T-helper 17 cell (primary cell): ENCODE data around the gene FAHD2B. TPM values are rescaled to one million over a fixed set of nuclear protein-coding genes. Genes with fewer than 3 reads are reported as not detected.
"Not testable (repeated sequence)": the region's sequence is repeated elsewhere in the genome, so short reads cannot be mapped to it uniquely, and the experiment has no call there.

Experiments used
- ATAC-seq: fragments of 150-1000 bp; cut with Tn5 transposase; 2 replicates; pipeline ENCODE4 v1.10.0; 2021; ENCODE audit warnings: mild to moderate bottlenecking, moderate library complexity
- DNase-seq, 3 donors: peaks; one replicate each; pipeline versions ENCODE4 v3.0.0 to v3.0.0-alpha.2; 2020 to 2021
- H3K9me3 ChIP-seq: one replicate; pipeline ENCODE4 v1.7.0; 2013; ENCODE audit warnings: low read length, mild to moderate bottlenecking; ENCODE audit not compliant: control insufficient read depth, poor library complexity, severe bottlenecking
- H3K27ac Mint-ChIP-seq: one replicate; pipeline ENCODE4 v1.8.0; 2022; ENCODE audit warnings: mild to moderate bottlenecking, moderate library complexity, mixed read lengths
- H3K27me3 Mint-ChIP-seq: one replicate; pipeline ENCODE4 v1.8.0; 2022; ENCODE audit warnings: mixed read lengths
- H3K36me3 Mint-ChIP-seq: one replicate; pipeline ENCODE4 v1.8.0; 2022; ENCODE audit warnings: low read depth, mixed read lengths
- H3K4me1 Mint-ChIP-seq: one replicate; pipeline ENCODE4 v1.8.0; 2022; ENCODE audit warnings: mild to moderate bottlenecking, mixed read lengths
- H3K4me3 Mint-ChIP-seq: one replicate; pipeline ENCODE4 v1.8.0; 2022; ENCODE audit warnings: mild to moderate bottlenecking, moderate library complexity, mixed read lengths
- total RNA-seq, 4 donors: library from RNA in 2 of 4; stranded (reverse) in 2 of 4; gene quantifications; one replicate each; pipeline ENCODE4 v1.2.3 and lab custom pipeline; 2022 to 2026

FAHD2B gene
- total RNA-seq, 2 donors from 2014 or later = 16.9 to 21.4 TPM

DNA sequence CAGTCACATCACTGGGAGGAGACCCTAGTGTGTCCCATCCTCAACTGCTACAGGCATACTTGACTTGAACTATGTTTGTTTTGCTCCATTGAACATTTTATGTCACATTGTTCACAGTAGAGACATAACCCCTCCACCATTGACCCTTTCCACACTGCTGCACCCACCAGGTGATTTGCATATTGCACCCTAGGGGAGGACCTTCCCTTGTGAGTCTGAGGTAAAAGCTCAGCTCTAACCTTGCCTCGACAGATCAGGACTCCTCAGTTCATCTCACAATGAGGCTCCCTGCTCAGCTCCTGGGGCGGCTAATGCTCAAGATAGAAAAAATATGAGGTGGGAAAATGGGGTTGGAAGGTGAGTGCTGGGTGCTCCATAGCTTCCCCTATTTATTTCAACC, 44.6 kb downstream of the FAHD2B start:
- not testable (repeated sequence) for H3K4me1 Mint-ChIP-seq, H3K4me3 Mint-ChIP-seq, H3K36me3 Mint-ChIP-seq, H3K27ac Mint-ChIP-seq, H3K9me3 ChIP-seq, DNase-seq, ATAC-seq
- peaks cover 19% of the 10 kb centered on the region for H3K27me3 Mint-ChIP-seq

DNA sequence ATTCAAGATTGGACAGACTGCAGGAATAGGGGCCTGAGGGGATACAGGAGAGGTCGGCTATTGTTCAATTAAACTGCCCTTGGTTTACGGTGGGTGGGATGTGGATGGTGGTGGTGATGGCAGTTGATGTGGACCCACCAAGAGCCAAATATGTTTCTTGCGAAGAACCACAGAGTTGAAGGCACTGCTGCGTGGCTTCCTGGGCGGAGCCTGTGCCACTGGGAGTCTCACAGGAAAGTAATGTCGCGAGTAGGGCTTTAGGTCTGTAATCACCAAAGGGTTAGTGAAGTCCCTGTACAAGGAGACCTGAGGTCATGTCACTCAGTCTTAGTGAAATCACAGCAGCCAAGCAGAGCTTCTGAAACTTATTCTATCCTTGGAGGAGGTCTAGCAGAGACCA, 46.2 kb downstream of the FAHD2B start:
- peak; percentile 27 for ATAC-seq
- DNase-seq, H3K4me1 Mint-ChIP-seq, H3K4me3 Mint-ChIP-seq, H3K27ac Mint-ChIP-seq, H3K9me3 ChIP-seq, H3K36me3 Mint-ChIP-seq: not testable (repeated sequence)
- peaks cover 13% of the 10 kb centered on the region for H3K27me3 Mint-ChIP-seq

DNA sequence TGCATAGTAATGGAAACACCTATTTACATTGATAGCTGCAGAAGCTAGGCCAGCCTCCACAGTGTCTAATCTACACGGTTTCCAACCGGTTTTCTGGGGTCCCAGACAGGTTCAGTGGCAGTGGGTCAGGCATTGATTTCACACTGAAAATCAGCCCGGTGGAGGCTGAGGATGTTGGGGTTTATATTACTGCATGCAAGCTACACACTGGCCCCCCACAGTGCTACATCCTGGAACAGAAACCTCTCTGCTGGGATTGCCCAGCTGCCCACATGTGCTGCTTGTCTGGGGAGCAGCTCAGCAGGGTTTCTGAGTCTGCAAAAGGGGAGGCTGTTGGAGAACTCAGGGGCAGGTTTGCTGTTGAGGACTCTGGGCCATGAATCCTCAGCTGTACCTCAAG, 48.0 kb downstream of the FAHD2B start:
- H3K36me3 Mint-ChIP-seq, DNase-seq, H3K4me1 Mint-ChIP-seq, H3K27ac Mint-ChIP-seq, ATAC-seq, H3K4me3 Mint-ChIP-seq, H3K9me3 ChIP-seq: not testable (repeated sequence)
- H3K27me3 Mint-ChIP-seq = peaks cover 19% of the 10 kb centered on the region

DNA sequence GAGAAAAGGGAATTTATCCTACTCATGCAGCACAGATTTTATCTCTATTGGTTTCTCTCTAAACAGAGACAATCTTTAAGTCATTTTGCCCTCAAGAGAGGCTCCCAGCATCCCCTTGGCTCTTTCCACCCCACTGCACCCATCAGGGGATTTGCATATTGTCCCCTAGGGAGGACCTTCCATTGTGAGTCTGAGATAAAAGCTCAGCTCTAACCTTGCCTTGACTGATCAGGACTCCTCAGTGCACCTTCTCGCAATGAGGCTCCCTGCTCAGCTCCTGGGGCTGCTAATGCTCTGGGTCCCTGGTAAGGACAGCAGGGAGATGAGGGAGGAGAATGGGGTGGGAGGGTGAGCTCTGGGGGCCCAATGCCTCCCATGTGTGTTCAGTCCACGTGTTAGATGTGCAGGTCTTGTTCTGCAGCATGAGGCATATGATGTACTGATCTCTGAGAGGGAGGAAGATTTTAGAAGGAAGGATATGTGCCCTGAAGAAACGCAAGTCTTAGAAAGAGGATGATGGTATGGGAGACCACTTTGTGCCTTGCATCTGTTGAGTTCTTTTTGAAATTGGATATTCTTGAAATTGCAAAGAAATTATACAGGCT, 48.7 kb downstream of the FAHD2B start:
- H3K4me1 Mint-ChIP-seq, H3K9me3 ChIP-seq, H3K27ac Mint-ChIP-seq, DNase-seq, H3K4me3 Mint-ChIP-seq, H3K36me3 Mint-ChIP-seq, ATAC-seq: not testable (repeated sequence)
- peaks cover 19% of the 10 kb centered on the region for H3K27me3 Mint-ChIP-seq

Other genes with a start within 250 kb of the FAHD2B start
- gene ANKRD39, start 236.9 kb downstream of the FAHD2B start, total RNA-seq = 10 to 100 TPM; 16.8 to 18.6 TPM
- 10 to 100 TPM; 25.5 to 30.9 TPM for gene SEMA4C, start 224.8 kb downstream of the FAHD2B start, total RNA-seq
- not detected for gene FAM178B, start 108.3 kb downstream of the FAHD2B start, total RNA-seq
- 10 to 100 TPM; 65.5 to 70.1 TPM for gene ANKRD36, start 18.3 kb upstream of the FAHD2B start, total RNA-seq